NCI-H2107 treated with DMSO at 0.1 percent for 48 hours (cell line): ENCODE results near the gene CCDC50.

Experiments
- DNase-seq: peaks from one replicate; lab custom pipeline; 2025; ENCODE audit not compliant: unreplicated experiment; lab: John Stamatoyannopoulos, UW

CCDC50 gene, protein sequence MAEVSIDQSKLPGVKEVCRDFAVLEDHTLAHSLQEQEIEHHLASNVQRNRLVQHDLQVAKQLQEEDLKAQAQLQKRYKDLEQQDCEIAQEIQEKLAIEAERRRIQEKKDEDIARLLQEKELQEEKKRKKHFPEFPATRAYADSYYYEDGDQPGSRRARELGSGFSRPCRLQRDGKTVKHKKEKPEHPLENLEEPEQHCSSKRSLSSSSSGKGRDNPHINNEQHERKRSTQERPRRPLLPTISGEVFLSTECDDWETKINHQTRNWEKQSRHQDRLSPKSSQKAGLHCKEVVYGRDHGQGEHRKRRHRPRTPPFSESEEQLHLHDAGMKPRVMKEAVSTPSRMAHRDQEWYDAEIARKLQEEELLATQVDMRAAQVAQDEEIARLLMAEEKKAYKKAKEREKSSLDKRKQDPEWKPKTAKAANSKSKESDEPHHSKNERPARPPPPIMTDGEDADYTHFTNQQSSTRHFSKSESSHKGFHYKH

DNA sequence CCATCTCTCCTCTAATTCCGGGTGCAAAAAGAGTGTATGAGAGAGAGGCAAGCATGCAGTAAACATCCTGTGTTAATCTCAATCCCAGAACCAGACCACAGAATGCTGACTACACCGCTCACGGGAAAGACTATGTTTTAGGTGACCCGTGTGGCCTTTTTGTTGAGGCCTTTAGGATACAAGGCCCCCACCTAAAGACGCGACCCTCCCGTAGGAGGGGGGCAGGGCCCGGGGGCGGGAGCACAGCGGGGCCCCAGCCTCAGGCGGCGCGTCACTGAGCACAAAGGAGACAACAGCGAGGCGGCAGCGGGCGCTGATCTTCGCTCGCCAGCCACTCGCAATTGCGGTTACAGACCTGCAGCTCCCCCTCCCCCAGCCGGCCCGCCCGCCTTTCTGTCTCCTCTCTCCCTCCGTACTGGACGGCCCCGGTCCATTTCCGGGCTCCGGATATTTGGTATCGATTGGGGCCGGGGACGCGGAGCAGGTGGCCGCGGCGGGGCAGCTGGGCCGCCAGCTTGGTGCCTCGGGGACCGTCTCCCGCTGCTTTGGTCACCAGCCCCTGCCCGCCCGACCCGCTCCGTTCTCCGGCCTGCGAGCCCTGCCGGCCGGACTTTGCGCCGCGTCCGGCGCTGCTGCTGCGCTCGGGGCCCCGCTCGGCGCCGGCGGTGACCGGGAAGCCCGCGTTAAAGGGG is at the start of gene CCDC50:
TSS of gene CCDC50 (plus strand) at position 433 of the 692 bp plus-strand sequence. CDS start 281 bp downstream, outside the sequence.
- DNase-seq = peak; percentile 87

GRCh38 chr3:191280111-191280510 is 49.1 kb upstream of the CCDC50 start:
- DNase-seq = no peak

- DNase-seq = no peak
Observed at GRCh38 chr3:191280882-191281281, 48.3 kb upstream of the CCDC50 start.

DNA sequence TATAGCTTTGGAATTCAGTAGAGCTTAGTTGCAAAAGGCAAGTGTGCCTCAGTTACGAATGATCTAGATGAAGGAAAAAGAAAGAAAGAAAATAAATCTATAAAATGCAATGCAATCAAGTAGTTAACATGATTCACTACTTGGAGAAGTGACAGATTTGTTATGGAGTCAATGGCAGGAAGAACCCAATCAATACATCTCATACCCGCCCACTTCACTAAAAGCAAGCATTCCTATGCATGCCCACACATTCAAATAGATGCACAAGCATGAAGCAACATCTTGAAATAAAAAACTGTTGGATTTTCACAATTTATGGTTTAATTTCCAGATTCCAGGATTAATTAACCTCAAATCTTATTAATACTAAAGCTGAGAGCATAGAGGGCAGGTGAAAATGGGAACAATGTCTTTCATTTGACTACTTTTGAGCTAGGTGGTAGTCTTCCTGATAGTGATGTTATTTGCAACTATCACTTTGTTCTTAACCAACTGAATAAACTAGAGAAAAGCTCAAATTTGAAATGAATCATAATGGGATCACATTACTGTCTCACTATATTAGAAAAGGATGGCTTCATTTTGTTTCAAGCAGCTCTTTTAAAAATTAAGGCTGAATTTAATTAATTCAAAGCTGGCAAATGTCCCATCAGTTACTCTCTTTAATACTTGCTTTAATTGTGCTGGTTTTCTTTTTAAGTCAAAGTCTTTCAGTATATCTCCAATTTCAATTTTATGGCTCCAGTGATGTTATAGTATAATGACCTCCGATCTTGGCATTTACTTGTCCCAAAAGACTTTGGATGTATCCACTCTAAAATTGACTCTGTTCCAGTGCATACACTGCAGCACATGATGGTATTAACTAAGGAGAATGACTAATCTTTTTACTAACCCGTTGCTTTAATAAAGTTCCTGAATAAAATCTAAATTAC is 46.7 kb upstream of the CCDC50 start:
- no peak for DNase-seq

DNA sequence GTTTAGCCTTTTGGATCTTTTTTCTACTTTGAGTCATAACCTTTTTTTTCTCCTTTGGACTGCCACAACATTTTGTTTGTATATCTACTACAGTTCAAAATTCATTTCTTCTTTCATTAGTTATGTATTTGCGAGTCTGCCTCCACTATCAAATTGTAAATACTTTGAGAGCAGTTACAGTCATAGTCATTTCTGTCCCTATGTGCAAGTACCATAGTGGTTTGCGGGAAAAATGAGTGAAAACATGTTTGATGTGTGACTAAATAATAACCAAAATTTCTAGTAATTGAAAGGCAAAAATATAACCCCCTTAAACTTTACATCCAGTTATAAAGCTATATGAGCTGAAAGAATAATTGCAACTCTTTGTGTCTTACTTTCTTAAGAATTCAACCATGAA is 45.8 kb upstream of the CCDC50 start:
- DNase-seq = no peak

GRCh38 chr3:191290311-191291025 is 38.7 kb upstream of the CCDC50 start:
- no peak for DNase-seq

DNA sequence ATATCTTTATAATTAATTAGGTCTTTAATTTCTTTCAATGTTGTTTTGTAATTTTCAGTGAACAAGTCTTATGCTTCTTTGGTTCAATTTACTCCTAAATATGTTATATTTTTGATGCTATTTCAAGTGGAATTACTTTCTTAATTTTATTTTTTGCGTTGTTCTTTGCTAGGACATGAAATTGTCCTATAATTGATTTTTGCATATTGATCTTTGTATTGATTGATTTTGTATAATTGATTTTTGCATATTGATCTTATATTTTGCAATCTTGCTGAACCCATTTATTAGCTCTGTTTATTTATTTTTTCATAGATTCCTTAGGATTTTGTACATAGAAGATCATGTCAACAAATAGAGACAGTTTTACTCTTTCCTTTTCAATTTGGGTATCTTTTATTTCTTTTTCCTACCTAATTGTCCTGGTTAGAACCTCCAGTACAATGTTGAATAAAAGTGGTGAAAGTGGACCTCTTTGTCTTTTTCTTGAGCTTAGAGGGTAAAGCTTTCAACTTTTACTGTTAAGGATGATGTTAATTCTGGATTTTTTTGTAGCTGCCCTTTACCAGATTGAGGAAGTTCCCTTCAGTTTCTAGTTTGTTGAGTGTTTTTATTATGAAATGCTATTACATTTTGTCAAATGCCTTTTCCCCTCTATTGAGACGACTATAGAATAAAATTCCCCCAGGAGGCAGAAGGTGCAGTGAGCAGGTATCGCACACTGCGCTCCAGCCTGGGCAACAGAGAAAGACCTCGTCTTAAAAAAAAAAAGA is 36.8 kb upstream of the CCDC50 start:
- no peak for DNase-seq

DNA sequence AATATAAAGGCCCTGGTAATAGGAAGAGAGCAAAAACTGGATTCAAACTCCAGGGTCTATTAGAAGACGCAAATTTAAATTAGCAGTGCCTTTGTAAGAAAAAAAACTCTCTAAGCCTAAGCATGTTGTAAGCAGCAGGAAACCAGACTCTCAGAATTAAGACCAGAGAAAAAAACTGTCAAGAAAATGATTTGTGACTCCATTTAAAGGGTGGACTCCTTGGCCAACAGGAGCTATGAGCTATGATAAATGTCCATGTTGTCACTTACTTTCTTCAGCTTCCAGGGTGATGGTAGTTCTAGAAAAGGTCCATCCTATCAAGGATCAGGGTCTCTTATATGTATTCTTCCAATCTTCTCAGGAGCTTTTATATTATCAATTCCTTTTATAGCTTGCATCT is 34.9 kb upstream of the CCDC50 start:
- no peak for DNase-seq

DNA sequence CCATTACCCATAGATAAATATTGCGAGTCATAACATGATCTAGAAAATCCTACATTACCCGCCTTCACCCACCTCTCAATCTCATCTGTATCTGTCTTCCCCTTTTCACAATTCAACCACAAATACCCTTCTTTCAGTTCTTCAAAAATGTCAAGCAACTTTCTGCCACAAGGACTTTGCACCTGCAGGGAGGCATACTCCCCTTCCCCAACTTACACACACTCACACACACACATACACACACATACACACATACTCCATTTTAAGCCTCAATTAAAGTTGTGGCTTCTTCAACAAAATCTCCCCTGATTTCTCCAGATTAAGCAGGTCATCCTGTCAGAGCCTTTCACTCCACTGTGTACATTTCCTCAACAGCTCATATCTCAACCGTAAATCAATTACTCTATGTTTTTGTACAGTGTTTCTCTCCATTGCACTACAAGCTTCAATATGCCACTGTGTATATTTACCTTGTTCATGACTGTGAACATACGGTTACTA is 33.1 kb upstream of the CCDC50 start:
- no peak for DNase-seq

- DNase-seq = no peak
Observed at GRCh38 chr3:191298846-191299245, 30.3 kb upstream of the CCDC50 start.

DNA sequence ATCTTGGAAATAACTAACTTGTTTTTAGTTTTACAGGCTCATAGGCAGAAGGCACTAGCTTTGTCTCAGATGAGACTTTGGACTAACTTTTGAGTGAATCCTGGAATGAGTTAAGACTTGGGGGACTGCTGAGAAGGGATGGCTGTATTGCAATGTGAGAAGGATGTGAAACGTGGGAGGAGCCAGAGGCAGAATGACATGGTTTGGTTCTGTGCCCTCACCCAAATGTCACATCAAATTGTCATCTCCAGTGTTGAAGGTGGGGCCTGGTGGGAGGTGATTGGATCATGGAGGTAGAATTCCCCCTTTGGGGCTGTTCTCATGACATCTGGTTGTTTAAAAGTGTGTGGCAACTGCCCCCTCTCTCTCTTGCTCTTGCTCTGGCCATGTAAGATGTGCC is 28.8 kb upstream of the CCDC50 start:
- no peak for DNase-seq

- no peak for DNase-seq
Observed at GRCh38 chr3:191301017-191301416, 28.2 kb upstream of the CCDC50 start.

DNA sequence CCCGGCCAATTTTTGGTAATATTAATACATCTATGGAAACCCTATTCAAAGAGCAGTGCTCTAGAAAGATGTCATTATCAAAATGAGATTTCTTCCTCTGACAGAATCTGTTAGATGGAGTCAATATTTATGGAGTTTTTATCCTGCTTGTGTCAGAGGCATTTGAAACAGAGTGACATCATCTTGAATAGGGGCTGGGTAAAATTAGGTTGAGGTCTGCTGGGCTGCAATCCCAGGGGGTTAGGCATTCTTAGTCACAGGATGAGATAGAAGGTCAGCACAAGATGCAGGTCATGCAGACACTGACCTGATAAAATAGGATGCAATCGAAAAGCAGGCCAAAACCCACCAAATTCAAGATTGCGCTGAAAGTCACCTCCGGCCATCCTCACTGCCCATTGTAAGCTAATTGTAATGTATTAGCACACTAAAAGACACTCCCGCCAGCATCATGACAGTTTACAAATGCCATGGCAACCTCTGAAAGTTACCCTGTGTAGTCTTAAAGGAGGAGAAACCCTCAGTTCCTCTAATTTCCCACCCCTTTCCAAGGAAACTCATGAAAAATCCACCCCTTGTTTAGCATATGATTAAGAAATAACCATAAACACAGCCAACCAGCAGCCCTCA is 27.3 kb upstream of the CCDC50 start:
- no peak for DNase-seq

GRCh38 chr3:191302451-191302850 is 26.7 kb upstream of the CCDC50 start:
- no peak for DNase-seq

GRCh38 chr3:191303596-191303995 is 25.6 kb upstream of the CCDC50 start:
- no peak for DNase-seq

DNA sequence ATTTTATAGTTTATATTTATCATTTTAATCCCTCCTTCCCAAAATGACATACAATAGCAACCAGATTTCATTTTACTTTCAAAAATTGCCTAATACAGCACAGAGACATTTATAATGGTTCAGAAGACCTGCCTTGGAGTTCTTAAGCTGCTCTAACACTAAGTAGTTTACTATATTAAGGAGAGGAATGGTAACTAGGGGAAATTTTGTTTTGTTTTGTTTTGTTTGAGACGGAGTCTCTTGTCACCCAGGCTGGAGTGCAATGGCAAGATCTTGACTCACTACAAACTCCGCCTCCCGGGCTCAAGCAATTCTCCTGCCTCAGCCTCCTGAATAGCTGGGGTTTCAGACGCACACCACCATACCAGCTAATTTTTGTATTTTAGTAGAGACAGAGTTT is 22.8 kb upstream of the CCDC50 start:
- no peak for DNase-seq

GRCh38 chr3:191307341-191307740 is 21.9 kb upstream of the CCDC50 start:
- no peak for DNase-seq

DNA sequence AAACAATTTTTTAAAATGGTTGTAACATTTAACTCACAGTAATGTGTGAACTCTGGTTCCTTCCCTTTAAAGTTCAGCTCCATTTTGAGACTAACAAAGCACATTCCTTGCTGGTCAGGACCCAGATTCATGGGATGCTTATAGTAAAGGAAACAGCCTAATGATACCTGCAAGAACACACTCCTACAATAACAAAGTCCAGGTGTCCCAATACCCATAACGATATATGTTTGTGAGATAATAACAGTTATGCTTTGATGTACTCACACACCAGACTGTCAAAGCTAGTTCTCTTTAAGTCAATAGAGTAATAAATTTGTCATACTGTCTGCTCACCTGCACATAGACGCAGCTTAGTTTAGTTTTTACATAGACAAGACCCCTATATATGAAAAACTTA is 15.9 kb upstream of the CCDC50 start:
- no peak for DNase-seq

- DNase-seq = no peak
Observed at GRCh38 chr3:191314109-191314728, 15.0 kb upstream of the CCDC50 start.
